KG1 (cell line): ENCODE data around the gene CHMP4B.
A peak's percentile ranks its signal among the peaks of the same experiment; 100 is the strongest.

Experiments used
- DNase-seq: peaks from one replicate; lab custom pipeline; 2025; lab: John Stamatoyannopoulos, UW

CHMP4B gene

GRCh38 chr20:33810885-33811775, at the start of gene CHMP4B:
Gene CHMP4B (plus strand): TSS chr20:33811348. CDS start chr20:33811469, 121 bp downstream.
- DNase-seq: peak; percentile 97

- no peak for DNase-seq
Measured at GRCh38 chr20:33761698-33762250, 49.4 kb upstream of the CHMP4B start.

GRCh38 chr20:33765099-33765498, 46.0 kb upstream of the CHMP4B start:
- no peak for DNase-seq

- no peak for DNase-seq
Measured at GRCh38 chr20:33765592-33765991, 45.6 kb upstream of the CHMP4B start.

GRCh38 chr20:33766686-33767085, 44.5 kb upstream of the CHMP4B start:
- DNase-seq: no peak

- DNase-seq: no peak
Measured at GRCh38 chr20:33767777-33768138, 43.4 kb upstream of the CHMP4B start.

GRCh38 chr20:33769043-33769442, 42.1 kb upstream of the CHMP4B start:
- DNase-seq: no peak

GRCh38 chr20:33770005-33770404, 41.1 kb upstream of the CHMP4B start:
- DNase-seq: no peak

GRCh38 chr20:33771938-33772337, 39.2 kb upstream of the CHMP4B start:
- no peak for DNase-seq

GRCh38 chr20:33772439-33772838, 38.7 kb upstream of the CHMP4B start:
- DNase-seq: no peak

GRCh38 chr20:33773412-33774089, 37.6 kb upstream of the CHMP4B start:
- DNase-seq: no peak

GRCh38 chr20:33777816-33778215, 33.3 kb upstream of the CHMP4B start:
- no peak for DNase-seq

- no peak for DNase-seq
Measured at GRCh38 chr20:33781133-33781532, 30.0 kb upstream of the CHMP4B start.

GRCh38 chr20:33781945-33782344, 29.2 kb upstream of the CHMP4B start:
- no peak for DNase-seq

- DNase-seq: no peak
Measured at GRCh38 chr20:33783256-33783655, 27.9 kb upstream of the CHMP4B start.

GRCh38 chr20:33783818-33784217, 27.3 kb upstream of the CHMP4B start:
- no peak for DNase-seq

- no peak for DNase-seq
Measured at GRCh38 chr20:33784225-33784624, 26.9 kb upstream of the CHMP4B start.

GRCh38 chr20:33785503-33785902, 25.6 kb upstream of the CHMP4B start:
- no peak for DNase-seq

- DNase-seq: no peak
Measured at GRCh38 chr20:33787253-33787891, 23.8 kb upstream of the CHMP4B start.

- no peak for DNase-seq
Measured at GRCh38 chr20:33788351-33789049, 22.6 kb upstream of the CHMP4B start.

- no peak for DNase-seq
Measured at GRCh38 chr20:33789109-33789857, 21.9 kb upstream of the CHMP4B start.
